ENCODE data around the gene PRR3. TPM values are rescaled to one million over a fixed set of nuclear protein-coding genes. Genes with fewer than 3 reads are reported as not detected.

Gene PRR3
- total RNA-seq, 2 donors from 2014 or later: 2.3 to 3.7 TPM

DNA sequence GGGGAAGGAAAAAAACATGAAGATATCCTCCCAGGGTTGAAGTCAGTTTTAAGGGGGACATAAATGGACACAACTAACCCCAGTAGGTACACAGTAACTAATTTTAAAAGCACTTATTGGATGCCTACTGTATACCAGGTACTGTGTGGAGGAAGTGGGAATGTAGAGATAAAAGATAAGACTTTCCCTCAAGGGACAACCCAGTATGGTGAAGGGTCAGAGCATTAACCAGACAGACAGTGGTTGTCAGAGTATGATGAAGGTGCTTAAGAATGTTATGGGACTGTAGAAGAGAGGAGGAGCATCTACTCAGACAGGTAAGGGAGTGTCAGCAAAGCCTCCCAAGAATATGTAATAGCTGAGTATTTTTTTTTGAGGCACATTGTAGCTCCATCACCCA is 15.1 kb downstream of the PRR3 start:
- H3K4me1 ChIP-seq: peaks cover 0 to 30% of the 10 kb centered on the region in 2 donors
- no peak for DNase-seq (ENCODE audit: low spot score)
- TF ChIP-seq, protein P1, sequence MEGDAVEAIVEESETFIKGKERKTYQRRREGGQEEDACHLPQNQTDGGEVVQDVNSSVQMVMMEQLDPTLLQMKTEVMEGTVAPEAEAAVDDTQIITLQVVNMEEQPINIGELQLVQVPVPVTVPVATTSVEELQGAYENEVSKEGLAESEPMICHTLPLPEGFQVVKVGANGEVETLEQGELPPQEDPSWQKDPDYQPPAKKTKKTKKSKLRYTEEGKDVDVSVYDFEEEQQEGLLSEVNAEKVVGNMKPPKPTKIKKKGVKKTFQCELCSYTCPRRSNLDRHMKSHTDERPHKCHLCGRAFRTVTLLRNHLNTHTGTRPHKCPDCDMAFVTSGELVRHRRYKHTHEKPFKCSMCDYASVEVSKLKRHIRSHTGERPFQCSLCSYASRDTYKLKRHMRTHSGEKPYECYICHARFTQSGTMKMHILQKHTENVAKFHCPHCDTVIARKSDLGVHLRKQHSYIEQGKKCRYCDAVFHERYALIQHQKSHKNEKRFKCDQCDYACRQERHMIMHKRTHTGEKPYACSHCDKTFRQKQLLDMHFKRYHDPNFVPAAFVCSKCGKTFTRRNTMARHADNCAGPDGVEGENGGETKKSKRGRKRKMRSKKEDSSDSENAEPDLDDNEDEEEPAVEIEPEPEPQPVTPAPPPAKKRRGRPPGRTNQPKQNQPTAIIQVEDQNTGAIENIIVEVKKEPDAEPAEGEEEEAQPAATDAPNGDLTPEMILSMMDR (IDR thresholded peaks at IDR 0.05): no peak

GRCh38 chr6:30573113-30573512 is 16.0 kb downstream of the PRR3 start:
- Histone ChIP-seq H3K27ac (no peak overlapping the region), H3K4me1 (peaks cover 0 to 30% of the 10 kb centered on the region in 2 donors), H3K9me3 (no peaks in the 10 kb centered on the region), H3K27me3 (no peaks in the 10 kb centered on the region), H3K36me3 (peaks cover 12% of the 10 kb centered on the region), H3K4me3 (no peak overlapping the region)
- DNase-seq (ENCODE audit: low spot score): no peak
- TF ChIP-seq, protein P1 (IDR thresholded peaks at IDR 0.05): no peak

More for the DNA sequence above, 15.1 kb downstream of the PRR3 start:
- peaks cover 2% of the 10 kb centered on the region for H3K36me3 ChIP-seq
- no peaks in the 10 kb centered on the region for H3K9me3 ChIP-seq
- H3K27ac ChIP-seq: peak overlapping the region in 1 of 2 donors; percentile 96
- H3K27me3 ChIP-seq: no peaks in the 10 kb centered on the region
- H3K4me3 ChIP-seq: peak overlapping the region; percentile 53 to 67

DNA sequence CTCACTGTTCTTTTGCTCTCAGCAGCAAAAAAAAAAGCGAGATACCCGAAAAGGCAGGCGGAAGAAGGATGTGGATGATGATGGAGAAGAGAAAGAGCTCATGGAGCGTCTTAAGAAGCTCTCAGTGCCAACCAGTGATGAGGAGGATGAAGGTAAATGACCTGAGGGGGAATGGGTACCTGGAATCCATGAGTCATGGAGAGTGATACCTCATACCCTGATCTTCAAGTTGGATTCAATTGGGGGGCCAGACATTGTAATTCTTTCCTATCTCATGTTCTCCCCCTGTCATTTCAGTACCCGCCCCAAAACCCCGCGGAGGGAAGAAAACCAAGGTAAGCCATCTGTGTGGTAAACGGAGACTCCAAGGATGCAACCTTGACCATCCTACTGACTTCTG is 21.0 kb downstream of the PRR3 start:
- no peak overlapping the region for H3K4me3 ChIP-seq
- H3K9me3 ChIP-seq: no peaks in the 10 kb centered on the region
- H3K27ac ChIP-seq: no peak overlapping the region
- no peaks in the 10 kb centered on the region for H3K27me3 ChIP-seq
- DNase-seq (ENCODE audit: low spot score): no peak
- peaks cover 0 to 8% of the 10 kb centered on the region in 2 donors for H3K4me1 ChIP-seq
- TF ChIP-seq, protein P1 (IDR thresholded peaks at IDR 0.05): no peak
- peaks cover 61% of the 10 kb centered on the region for H3K36me3 ChIP-seq

DNA sequence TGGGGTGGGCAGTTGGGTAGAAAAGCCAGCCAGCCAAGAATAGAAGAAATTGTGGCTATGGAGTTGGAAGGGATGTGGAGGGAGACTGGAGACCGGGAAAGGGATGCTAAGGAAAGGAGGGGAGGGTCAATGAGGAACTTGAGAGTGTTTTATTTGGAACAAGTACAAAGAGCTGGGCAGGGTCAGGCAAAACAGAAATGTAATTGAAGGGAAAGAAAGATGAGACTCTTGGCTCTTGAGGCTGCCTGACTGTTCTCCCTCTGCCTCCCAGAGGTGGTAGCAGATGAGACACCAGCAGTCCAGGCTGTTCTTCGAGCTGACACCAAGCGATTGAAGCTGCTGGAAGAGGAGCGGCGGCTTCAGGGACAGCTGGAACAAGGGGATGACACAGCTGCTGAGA is 26.8 kb downstream of the PRR3 start:
- H3K4me1 ChIP-seq: no peaks in the 10 kb centered on the region
- H3K9me3 ChIP-seq: no peaks in the 10 kb centered on the region
- no peak overlapping the region for H3K27ac ChIP-seq
- no peak for DNase-seq (ENCODE audit: low spot score)
- TF ChIP-seq, protein P1 (IDR thresholded peaks at IDR 0.05): no peak
- peaks cover 98% of the 10 kb centered on the region for H3K36me3 ChIP-seq
- no peaks in the 10 kb centered on the region for H3K27me3 ChIP-seq
- no peak overlapping the region for H3K4me3 ChIP-seq

DNA sequence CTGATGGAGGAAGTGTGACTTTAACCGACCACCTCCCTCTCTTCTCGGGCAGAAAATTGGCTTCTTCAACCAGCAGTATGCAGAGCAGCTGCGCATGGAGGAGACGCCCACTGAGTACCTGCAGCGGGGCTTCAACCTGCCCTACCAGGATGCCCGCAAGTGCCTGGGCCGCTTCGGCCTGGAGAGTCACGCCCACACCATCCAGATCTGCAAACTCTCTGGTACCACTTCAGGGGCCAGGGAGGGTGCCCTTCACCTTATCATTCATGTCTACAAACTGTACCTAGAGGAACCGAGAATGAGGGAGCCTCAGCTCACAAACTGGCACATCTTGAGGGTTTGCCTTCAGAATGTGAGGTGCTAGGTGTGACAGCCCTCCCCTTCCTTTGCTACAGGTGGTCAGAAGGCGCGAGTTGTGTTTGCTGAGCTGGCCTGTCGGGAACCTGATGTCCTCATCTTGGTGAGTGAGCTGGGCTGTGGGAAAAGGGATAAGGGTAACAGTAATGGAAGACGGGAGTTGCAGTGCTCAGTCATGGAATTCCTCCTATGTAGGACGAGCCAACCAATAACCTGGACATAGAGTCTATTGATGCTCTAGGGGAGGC is 32.8 kb downstream of the PRR3 start:
- H3K36me3 ChIP-seq: peaks cover 72% of the 10 kb centered on the region
- H3K27ac ChIP-seq: no peak overlapping the region
- no peak overlapping the region for H3K4me3 ChIP-seq
- no peaks in the 10 kb centered on the region for H3K9me3 ChIP-seq
- TF ChIP-seq, protein P1 (IDR thresholded peaks at IDR 0.05): no peak
- H3K4me1 ChIP-seq: no peaks in the 10 kb centered on the region
- DNase-seq (ENCODE audit: low spot score): no peak
- no peaks in the 10 kb centered on the region for H3K27me3 ChIP-seq

- no peaks in the 10 kb centered on the region for H3K9me3 ChIP-seq
- TF ChIP-seq, protein P1 (IDR thresholded peaks at IDR 0.05): no peak
- DNase-seq (ENCODE audit: low spot score): no peak
- H3K27me3 ChIP-seq: no peaks in the 10 kb centered on the region
- H3K4me1 ChIP-seq: no peaks in the 10 kb centered on the region
- peak overlapping the region in 1 of 2 donors; percentile 16 for H3K27ac ChIP-seq
- H3K36me3 ChIP-seq: peaks cover 66% of the 10 kb centered on the region
- no peak overlapping the region for H3K4me3 ChIP-seq
Measured at GRCh38 chr6:30590509-30590908, 33.4 kb downstream of the PRR3 start.
